Dermis blood vessel endothelial cell (primary cell): ENCODE measurements around the gene LRRN3. TPM values are rescaled to one million over a fixed set of nuclear protein-coding genes. Genes with fewer than 3 reads are reported as not detected.

Experiments
- DNase-seq: peaks from one replicate; pipeline ENCODE4 v3.0.0; 2010
- total RNA-seq: library from RNA; depleted of rRNA; stranded (reverse); fragments of >200 nt; gene quantifications from 2 replicates; pipeline ENCODE4 v1.2.3, GENCODE V29; 2014

Gene LRRN3
- total RNA-seq, 1 donor from 2014 or later, result not detected

DNA sequence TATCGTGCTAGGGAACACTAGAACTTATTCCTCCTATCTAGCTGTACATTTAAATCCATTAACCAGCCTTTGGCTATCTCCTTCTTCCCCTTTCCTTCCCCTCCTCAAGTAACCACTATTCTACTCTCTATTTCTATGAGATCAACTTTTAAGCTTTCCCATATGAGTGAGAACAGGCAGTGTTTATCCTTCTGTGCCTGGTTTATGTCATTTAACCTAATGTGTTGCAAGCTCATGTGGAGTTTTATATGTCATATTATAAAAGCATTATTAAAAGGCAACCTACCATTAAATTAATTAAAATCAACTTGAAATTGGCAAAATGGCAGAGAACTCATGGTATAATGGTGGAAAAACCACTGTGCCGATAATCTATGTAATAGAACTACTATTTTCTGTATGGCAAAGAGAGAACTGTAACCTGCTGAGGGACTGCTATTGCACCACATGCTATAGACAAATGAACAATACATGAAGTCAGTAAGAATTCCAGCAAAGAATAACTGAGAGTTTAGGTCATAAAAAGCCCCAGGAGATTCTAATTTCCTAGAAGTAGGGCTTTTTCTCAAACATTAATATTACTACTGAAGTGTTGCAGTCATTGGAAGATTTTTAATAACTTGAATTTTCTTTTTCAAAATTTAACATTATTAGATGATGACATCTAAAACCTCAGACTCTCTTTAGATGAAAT lies 81.8 kb downstream of the LRRN3 start:
- DNase-seq, result no peak

DNA sequence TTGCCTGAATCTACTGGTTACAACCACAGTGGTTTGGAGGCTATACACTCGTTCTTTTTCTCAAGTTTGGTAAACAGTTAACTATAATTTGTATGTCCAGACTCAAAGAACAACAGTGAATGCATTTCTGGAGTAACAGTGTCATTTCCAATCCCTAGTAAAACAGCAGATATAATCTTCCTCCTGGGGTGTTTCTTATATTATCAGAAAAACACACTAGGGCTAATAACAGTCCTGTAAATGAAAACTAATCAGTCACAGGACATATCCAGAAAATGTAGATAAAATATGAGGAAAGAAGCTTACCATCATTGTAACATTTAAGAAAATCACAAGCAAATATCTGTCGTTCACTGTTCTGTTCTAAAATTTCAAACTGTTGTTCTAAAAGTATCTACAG lies 82.6 kb downstream of the LRRN3 start:
- no peak for DNase-seq

DNA sequence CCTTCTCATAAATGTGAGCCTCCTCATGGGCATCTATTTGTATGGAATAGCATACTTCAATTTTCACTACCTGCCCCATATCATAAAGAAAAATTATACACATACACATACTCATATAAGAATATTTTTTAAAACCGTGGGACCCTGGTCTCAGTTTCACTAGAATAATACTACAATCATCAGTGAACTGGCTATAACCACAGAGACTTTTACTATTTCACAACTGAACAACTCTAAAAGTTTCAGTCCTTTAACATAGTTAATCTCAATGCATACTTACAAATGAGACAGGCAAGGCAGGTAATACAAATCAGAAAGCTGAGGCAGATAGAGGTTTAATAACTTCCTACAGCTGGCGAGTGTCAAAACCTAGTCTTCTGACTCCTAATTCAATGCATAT lies 83.1 kb downstream of the LRRN3 start:
- DNase-seq, result no peak

DNA sequence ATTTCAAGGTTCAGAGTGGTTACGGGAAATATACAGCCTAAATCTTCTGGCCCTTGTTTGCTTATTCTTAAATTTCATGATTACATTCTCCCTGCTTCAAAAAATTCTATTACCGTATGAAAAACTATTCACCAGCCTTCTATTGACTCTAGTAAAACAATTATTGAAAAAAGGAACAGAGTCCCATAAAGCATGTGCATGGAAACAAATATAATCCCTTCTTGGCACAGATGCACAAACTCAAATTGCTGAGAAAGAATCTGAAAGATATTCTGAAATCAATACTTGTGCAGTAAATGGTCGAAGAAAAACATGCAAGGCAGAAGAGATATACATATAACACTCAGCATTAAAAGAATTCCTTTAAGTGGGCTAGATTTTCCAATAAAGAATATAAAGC lies 83.6 kb downstream of the LRRN3 start:
- no peak for DNase-seq
